ENCODE data around the gene DCAF11. TPM values are rescaled to one million over a fixed set of nuclear protein-coding genes. Genes with fewer than 3 reads are reported as not detected.

The DCAF11 gene
- total and polyA plus RNA-seq, 3 donors from 2014 or later, result 67.6 to 77.4 (median 68.0) TPM

DNA sequence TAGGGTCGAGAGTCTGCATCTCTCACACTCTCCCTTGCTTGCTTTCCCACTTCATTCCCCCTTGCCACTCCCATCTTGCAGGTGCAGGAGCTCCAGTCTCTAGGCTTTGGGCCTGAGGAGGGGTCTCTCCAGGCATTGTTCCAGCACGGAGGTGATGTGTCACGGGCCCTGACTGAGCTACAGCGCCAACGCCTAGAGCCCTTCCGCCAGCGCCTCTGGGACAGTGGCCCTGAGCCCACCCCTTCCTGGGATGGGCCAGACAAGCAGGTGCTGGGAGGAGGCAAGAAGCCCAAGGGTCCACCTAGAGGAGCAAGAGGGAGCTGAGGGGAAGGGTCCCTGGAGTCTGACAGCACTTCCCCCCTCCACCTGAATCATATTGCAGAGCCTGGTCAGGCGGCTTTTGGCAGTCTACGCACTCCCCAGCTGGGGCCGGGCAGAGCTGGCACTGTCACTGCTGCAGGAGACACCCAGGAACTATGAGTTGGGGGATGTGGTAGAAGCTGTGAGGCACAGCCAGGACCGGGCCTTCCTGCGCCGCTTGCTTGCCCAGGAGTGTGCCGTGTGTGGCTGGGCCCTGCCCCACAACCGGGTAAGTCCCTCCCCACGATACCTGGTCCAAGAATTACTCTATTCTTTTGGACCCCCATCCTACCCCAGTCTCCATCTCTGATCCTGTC is 37.0 kb downstream of the DCAF11 start:
- peaks cover 9% of the 10 kb centered on the region for H3K4me1 ChIP-seq
- WGBS, 2 donors, result 86 to 92% methylated on average over 16 of the region's 16 CpGs
- intact Hi-C loops (cut with DNase I; ENCODE audit: low total_unique reads), result no loop called here
- no peaks in the 10 kb centered on the region for H3K36me3 ChIP-seq (ENCODE audit: low read depth, missing control alignments)
- no peak for DNase-seq
- H3K27me3 ChIP-seq, result no peaks in the 10 kb centered on the region
- no peak overlapping the region for H3K4me3 ChIP-seq
- H3K27ac ChIP-seq, result no peak overlapping the region
- no peak for TF ChIP-seq POLR2A (IDR thresholded peaks at IDR 0.05)
- TF ChIP-seq, protein P1, sequence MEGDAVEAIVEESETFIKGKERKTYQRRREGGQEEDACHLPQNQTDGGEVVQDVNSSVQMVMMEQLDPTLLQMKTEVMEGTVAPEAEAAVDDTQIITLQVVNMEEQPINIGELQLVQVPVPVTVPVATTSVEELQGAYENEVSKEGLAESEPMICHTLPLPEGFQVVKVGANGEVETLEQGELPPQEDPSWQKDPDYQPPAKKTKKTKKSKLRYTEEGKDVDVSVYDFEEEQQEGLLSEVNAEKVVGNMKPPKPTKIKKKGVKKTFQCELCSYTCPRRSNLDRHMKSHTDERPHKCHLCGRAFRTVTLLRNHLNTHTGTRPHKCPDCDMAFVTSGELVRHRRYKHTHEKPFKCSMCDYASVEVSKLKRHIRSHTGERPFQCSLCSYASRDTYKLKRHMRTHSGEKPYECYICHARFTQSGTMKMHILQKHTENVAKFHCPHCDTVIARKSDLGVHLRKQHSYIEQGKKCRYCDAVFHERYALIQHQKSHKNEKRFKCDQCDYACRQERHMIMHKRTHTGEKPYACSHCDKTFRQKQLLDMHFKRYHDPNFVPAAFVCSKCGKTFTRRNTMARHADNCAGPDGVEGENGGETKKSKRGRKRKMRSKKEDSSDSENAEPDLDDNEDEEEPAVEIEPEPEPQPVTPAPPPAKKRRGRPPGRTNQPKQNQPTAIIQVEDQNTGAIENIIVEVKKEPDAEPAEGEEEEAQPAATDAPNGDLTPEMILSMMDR (IDR thresholded peaks at IDR 0.05), result no peak
- no peaks in the 10 kb centered on the region for H3K9me3 ChIP-seq

DNA sequence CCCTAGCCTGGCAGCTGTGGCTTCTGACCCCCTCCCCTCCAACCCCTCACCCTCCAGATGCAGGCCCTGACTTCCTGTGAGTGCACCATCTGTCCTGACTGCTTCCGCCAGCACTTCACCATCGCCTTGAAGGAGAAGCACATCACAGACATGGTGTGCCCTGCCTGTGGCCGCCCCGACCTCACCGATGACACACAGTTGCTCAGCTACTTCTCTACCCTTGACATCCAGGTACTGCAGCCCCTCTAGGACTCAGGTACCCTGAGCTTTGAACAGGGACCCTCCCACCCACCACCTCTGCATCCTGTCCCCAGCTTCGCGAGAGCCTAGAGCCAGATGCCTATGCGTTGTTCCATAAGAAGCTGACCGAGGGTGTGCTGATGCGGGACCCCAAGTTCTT is 40.5 kb downstream of the DCAF11 start:
- Histone ChIP-seq H3K4me3 (no peak overlapping the region), H3K27ac (no peak overlapping the region), H3K27me3 (no peaks in the 10 kb centered on the region), H3K36me3 (ENCODE audit: low read depth, missing control alignments) (no peaks in the 10 kb centered on the region), H3K9me3 (no peaks in the 10 kb centered on the region), H3K4me1 (no peaks in the 10 kb centered on the region)
- TF ChIP-seq, protein P1 (IDR thresholded peaks at IDR 0.05), result no peak
- no peak for TF ChIP-seq POLR2A (IDR thresholded peaks at IDR 0.05)
- 90 to 94% methylated on average over 9 to 10 of the region's 10 CpGs for WGBS, 2 donors
- intact Hi-C loops (cut with DNase I; ENCODE audit: low total_unique reads), result no loop called here
- DNase-seq, result no peak

GRCh38 chr14:24156840-24157239 is 42.3 kb downstream of the DCAF11 start:
- TF ChIP-seq POLR2A (IDR thresholded peaks at IDR 0.05), result no peak
- H3K27me3 ChIP-seq, result no peaks in the 10 kb centered on the region
- H3K4me1 ChIP-seq, result peaks cover 4% of the 10 kb centered on the region
- H3K9me3 ChIP-seq, result no peaks in the 10 kb centered on the region
- intact Hi-C loops (cut with DNase I; ENCODE audit: low total_unique reads), result no loop called here
- H3K4me3 ChIP-seq, result no peak overlapping the region
- H3K36me3 ChIP-seq (ENCODE audit: low read depth, missing control alignments), result no peaks in the 10 kb centered on the region
- no peak for DNase-seq
- 81 to 84% methylated on average over 1 of the region's 1 CpG for WGBS, 2 donors
- H3K27ac ChIP-seq, result no peak overlapping the region

DNA sequence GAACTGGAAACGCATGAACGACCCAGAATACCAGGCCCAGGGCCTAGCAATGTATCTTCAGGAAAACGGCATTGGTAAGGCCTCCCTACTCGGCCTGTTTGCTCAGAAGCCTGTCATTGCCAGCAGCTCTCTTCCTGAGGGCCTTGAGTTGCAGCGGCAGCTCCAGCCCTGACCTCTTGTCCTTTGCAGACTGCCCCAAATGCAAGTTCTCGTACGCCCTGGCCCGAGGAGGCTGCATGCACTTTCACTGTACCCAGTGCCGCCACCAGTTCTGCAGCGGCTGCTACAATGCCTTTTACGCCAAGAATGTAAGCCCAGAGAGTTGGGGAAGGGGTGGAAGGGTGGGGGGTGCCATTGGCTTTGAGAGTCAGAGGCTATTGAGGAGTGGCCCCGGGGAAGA is 42.8 kb downstream of the DCAF11 start:
- intact Hi-C loops (cut with DNase I; ENCODE audit: low total_unique reads), result no loop called here
- Histone ChIP-seq H3K4me3 (no peak overlapping the region), H3K4me1 (peaks cover 7% of the 10 kb centered on the region), H3K27me3 (no peaks in the 10 kb centered on the region), H3K27ac (no peak overlapping the region), H3K9me3 (no peaks in the 10 kb centered on the region), H3K36me3 (ENCODE audit: low read depth, missing control alignments) (no peaks in the 10 kb centered on the region)
- DNase-seq, result no peak
- WGBS, 2 donors, result 91 to 94% methylated on average over 6 to 12 of the region's 12 CpGs
- TF ChIP-seq, protein P1 (IDR thresholded peaks at IDR 0.05), result no peak
- TF ChIP-seq POLR2A (IDR thresholded peaks at IDR 0.05), result no peak

GRCh38 chr14:24159777-24160498 is 45.4 kb downstream of the DCAF11 start:
- 81 to 93% methylated on average over 10 to 11 of the region's 11 CpGs for WGBS, 2 donors
- H3K4me3 ChIP-seq, result no peak overlapping the region
- no peaks in the 10 kb centered on the region for H3K36me3 ChIP-seq (ENCODE audit: low read depth, missing control alignments)
- H3K4me1 ChIP-seq, result peaks cover 16% of the 10 kb centered on the region
- intact Hi-C loops (cut with DNase I; ENCODE audit: low total_unique reads), result no loop called here
- TF ChIP-seq, protein P1 (IDR thresholded peaks at IDR 0.05), result no peak
- no peak for TF ChIP-seq POLR2A (IDR thresholded peaks at IDR 0.05)
- H3K27ac ChIP-seq, result peak overlapping the region in 1 of 2 donors; percentile 96
- H3K9me3 ChIP-seq, result no peaks in the 10 kb centered on the region
- no peaks in the 10 kb centered on the region for H3K27me3 ChIP-seq
- no peak for DNase-seq
